CD4-positive, alpha-beta T cell treated with Interleukin-1 beta for 1 hour (primary cell): ENCODE data around the gene PRXL2A.
"Not testable (repeated sequence)": the region's sequence is repeated elsewhere in the genome, so short reads cannot be mapped to it uniquely, and the experiment has no call there.

Experiments
- DNase-seq, 2 donors: peaks; one replicate each; pipeline ENCODE4 v3.0.0-alpha.2; 2020 to 2022

The PRXL2A gene, protein sequence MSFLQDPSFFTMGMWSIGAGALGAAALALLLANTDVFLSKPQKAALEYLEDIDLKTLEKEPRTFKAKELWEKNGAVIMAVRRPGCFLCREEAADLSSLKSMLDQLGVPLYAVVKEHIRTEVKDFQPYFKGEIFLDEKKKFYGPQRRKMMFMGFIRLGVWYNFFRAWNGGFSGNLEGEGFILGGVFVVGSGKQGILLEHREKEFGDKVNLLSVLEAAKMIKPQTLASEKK

DNA sequence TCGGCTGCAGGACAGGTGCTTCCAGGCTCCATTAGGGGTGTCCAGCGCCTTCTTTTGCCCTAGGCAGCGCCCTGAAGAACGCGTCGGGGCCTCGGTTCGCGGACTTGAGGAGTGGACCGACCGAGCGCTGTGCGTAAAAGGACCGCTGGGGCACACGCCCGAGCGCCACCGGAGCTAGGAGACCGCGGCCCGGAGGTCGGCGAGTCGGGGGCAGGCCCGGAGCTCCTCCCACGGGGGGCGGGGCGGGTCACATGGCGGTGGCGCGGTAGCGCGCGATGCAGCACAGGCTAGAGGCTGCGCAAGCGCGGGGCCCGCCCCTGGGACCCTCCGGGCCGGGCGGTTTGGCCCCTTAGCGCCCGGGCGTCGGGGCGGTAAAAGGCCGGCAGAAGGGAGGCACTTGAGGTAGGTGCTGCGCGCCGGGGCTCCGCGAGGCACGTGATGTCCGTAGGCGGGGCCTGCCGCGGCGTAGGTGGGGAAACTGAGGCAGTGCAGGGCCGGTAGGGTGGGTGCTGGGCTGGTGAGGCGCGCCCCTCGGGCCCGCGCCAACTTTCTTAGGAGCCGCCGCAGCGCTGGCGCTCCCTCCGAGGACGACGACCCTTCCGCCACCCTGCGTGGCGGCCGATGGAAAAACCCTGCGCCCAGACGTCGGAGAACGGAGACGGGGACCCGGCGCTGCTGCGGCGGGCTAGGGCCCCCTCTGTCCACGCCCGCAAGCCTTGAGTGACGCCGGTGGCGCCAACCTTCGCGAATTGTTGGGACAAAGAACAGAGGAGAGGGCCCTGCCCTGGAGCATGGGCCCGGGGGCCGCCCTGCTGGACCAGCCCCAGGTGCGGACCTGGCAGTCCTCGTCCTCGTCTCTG lies at the start of gene PRXL2A:
TSS of gene PRXL2A (plus strand) at position 310 of the 860 bp plus-strand sequence. CDS start 11,917 bp downstream, outside the sequence.
- peak; percentile 77 to 80 for DNase-seq

DNA sequence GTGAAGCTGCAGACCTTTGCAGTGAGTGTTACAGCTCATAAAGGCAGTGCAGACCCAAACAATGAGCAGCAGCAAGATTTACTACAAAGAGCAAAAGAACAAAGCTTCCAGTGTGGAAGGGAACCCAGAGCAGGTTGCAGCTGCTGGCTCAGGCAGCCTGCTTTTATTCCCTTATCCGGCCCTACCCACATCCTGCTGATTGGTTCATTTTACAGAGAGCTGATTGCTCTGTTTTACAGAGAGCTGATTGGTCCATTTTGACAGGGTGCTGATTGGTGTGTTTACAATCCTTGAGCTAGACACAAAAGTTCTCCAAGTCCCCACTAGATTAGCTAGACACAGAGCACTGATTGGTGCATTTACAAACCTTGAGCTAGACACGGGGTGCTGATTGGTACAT lies 49.4 kb upstream of the PRXL2A start:
- DNase-seq: not testable (repeated sequence)

DNA sequence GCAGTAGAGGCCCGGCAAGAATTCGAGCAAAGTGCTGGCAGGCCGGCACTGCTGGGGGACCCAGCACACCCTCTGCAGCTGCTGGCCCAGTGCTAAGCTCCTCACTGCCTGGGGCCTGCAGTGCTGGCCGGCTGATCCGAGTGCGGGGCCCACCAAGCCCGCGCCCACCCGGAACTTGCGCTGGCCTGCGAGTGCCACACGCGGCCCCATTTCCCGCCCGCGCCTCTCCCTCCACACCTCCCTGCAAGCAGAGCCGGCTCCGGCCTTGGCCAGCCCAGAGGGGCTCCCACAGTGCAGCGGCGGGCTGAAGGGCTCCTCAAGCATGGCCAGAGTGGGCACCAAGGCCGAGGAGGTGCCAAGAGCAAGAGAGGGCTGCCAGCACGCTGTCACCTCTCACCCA lies 48.7 kb upstream of the PRXL2A start:
- DNase-seq: no peak

DNA sequence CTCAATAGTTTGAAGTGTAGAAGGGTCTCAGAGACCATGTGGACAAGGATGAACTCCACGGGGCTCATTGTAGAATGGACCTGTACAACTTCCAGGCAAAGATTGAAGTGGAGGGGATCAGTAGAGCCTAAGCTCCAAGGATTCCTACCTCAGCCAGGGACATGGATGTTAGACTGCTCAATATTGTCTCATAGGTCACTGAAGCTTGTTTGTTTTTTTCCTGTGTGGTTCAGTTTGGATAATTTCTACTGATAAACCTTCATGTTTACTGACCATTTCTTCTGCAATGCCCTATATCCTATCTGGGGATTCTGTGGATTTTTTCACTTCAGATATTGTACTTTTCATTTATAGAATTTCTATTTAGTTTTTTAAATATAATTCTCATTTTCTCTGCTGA lies 42.8 kb upstream of the PRXL2A start:
- no peak for DNase-seq

DNA sequence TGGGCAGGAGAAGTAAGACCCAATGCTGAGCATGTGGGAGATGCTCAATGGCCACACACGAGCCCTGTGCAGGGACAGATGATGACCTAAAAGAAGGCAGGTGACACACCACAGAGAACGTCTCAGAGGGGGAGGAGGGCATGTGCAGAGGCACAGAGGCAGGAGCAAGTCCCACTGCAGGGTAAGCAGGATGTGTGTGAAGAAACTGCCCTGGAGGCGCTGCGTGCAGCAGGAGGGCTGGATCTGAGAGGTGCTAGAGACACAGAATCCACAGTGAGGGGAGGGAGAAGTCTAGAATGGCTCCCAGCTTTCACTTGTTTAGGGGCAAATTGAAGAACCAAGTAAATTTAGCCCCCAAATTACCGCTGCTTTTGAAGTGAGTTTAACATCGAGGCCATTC lies 36.9 kb upstream of the PRXL2A start:
- no peak for DNase-seq

DNA sequence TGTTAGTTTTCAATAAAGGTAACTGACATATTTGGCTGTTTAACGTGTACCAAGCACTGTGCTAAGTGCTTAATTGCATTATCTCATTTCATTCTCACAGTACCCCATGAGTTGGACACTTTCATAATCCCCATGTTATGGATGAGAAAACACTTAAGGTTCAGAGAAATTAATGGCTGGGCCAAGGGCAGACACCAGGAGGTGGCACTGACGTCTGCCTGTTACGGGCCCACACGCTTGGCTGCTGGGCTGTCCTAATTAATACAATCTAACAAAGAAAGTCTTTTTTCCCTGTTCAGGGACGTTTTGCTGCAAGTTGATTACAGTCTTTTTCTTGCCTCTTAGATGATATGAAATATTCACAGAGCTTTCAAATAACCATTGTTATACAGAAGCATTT lies 35.7 kb upstream of the PRXL2A start:
- DNase-seq: no peak

DNA sequence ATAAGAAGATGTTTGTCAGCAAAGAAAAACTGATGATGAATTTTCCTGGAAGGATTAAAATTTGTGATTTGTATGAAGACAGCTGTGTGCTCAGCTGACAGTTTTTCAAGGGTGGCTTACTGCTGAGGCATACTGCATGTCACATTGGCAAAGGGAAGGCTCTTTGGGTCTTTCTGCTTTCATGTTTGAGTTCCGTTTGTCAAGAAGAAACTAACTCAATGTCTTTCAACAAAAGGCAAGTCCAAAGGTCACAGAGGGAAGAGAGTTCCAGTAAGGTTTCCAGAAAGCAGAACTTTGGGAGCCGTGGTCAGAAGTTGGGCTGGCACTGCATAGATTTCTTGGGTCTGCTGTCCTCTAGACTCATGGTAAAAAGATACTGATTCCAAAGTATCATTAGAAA lies 34.8 kb upstream of the PRXL2A start:
- no peak for DNase-seq

DNA sequence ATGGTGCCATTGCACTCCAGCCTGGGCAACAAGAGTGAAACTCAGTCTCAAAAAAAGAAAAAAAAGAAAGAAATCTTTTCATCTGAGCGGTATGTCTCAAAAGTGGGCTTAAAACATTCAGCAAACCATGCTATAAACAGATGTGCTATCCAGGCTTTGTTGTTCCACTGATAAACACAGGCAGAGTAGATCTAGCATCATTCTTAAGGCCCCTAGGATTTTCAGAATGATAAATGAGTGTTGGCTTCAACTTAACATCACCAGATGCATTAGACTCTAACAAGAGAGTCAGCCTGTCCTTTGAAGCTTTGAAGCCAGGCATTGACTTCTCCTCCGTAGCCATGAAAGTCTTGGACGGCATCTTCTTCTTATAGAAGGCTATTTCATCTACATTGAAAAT lies 28.6 kb upstream of the PRXL2A start:
- DNase-seq: no peak

DNA sequence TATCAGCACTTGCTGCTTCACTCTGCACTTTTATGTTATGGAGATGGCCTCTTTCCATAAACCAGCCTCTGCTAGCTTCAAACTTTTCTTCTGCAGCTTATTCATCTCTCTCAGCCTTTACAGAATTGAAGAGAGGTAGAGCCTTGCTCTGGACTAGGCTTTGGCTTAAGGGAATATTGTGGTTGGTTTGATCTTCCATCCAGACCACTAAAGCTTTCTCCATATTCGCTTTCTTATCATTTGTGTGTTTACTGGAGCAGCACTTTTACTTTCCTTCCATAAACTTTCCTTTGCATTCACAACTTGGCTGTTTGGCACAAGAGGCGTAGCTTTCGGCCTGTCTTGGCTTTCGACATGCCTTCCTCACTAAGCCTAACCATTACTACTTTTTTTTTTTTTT lies 28.2 kb upstream of the PRXL2A start:
- no peak for DNase-seq

DNA sequence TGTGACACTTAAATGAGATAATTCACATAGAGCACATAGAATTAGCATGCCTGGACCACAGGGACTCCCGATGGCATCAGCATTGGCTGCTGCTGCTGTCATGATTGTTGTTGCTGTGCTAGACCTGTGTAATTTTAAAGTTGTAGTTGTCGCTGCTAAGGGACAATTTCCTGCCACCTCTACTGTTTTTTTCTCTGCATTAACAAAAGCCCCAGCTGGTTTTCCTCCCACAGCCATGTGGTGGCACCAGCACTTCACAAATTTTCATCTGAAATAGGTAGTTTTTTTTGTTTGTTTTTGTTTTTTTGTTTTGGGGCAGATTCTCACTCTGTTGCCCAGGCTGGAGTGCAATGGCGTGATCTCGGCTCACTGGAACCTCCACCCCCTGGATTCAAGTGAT lies 25.4 kb upstream of the PRXL2A start:
- peak; percentile 54 for DNase-seq

DNA sequence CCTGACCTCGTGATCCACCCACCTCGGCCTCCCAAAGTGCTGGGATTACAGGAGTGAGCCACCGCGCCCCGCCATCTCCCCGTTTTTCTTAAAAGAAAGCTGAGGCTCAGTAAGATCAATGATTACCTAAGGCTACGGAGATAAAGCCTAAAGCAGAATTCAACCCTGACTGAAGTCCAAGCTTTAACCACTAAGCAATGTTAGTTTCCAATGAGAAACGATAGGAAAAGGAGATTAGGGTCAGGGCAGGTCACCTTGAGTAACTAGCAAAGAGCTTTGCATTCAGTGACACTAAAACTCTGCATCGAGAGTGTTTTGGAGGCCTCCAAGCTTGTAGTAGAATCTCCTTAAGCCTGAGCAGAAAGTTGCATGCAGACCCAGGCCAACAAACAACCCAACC lies 17.6 kb upstream of the PRXL2A start:
- no peak for DNase-seq

DNA sequence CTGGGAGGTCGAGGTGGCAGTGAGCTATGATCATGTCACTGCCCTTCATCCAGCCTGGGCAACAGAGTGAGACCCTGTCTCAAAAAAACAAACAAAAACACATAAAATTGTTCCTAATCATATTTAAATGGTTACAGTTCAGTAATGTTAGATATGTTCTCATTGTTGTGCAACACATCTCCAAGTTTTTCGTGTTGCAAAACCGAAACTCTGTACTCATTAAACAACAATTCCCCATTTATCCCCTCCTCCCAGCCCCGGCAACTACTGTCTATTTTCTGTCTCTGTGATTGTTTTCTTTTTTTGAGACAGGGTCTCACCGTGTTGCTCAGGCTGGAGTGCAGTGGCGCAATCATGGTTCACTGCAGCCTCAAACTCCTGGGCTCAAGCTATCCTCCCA lies 16.1 kb upstream of the PRXL2A start:
- DNase-seq: no peak

DNA sequence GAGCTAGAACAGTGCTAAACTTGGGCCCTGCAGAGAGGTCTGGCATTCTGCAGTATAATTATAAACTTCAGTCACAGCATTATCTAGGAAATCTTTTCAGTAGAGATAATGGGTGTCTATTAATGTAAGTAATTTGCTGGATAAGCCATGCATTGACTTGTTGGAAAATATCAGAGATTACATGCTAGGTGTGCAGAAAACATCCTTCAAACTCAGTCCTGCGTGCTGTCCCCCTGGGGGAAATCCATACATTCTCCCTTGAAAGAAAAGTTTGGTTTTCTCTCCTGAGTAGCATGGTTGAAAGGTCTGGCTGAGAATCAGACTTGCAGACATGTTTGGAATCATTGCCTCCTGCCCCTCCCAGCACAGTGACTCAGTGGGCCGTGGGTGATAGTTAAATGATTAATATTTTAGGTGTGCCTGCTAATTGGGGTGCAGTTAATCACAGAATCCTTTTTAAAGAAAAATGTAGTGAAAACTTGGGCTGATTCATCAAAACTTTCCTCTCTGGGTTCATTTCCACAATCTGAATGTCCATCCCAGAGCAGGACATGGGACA lies 13.9 kb upstream of the PRXL2A start:
- DNase-seq: no peak

DNA sequence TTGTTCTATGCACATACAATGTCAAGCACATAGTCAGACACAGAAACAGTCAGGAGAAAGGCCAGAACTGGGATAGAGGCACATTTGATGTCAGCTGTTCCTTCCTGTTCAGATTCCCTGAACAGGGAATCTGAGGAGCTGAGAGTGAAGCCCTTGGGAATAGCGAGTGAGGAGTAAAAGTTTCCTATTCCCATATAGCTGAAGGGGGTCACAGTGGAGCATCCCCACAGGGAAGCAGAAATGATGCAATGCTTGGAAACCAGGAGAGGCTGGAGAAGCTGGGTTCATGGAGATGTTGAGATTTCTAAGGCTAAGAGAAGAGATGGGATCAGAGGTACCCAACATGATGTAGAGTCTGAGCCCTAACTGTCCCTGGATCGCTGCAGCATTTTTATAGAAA lies 11.3 kb upstream of the PRXL2A start:
- no peak for DNase-seq

DNA sequence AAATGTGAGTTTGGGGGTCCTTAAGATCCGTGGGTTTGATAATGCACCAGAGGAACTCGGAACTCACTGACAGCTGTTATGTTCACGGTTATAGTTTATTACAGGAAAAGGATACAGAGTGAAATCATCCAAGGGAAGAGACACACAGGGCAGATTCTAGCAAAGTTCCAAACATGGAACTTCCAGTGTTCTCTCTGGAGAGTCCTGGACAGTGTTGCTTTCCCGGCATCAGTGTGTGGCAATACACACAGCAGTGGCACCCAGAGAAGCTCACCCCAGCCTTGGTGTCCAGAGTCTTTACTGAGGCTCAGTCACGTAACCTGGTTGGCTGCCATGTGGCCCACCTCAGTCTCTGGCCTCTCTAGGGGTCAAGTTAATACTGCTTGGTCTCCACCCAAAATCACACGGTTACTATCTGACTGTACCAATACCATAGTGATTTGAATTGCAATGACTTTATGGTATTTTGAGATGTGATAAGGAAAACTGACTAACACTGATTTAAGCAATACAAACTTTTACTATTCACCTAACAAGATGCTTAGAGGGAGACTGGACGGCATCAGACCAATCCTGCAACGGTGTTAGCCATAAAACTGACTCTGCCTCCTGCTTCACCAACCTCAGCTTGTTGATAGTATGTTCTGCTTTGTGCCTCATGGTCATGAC lies 8.1 kb upstream of the PRXL2A start:
- DNase-seq: no peak

DNA sequence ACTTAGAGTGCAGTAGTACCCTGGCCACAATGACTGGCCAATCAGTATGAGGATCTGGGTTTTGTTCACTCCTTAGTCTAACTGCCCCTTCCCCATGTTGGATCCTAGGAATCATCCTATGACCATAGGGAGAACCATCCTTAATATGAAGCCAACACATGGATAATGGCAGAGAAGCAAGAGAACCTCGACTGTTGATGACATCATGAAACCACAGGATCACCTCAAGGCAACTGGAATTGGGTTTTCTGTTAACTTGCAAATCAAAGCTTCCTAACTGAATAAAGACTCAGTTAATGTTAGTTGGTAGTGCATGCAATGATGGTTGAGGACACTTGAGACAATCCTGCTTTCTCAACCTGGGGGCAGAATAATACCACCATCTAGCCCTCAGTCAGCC lies 3.3 kb upstream of the PRXL2A start:
- no peak for DNase-seq

DNA sequence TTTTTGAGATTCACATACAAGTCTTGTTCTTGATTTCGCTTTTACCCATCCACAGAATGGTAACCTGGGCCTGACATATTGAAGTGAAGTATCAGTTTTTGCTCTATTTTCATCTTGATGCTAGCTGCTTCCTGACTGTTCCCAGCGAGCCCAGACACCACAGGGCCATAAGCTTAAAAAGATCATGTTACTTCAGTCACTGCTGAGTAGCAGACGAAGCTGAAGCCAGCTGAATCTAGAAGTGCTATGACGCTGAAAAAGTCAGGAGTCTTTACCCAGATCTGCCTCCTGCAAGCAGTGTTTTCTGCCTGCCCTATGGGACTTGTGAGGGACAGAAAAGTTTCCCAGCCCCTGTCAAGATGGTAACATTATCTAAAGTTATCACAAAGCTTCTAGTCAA lies 2.7 kb upstream of the PRXL2A start:
- no peak for DNase-seq

DNA sequence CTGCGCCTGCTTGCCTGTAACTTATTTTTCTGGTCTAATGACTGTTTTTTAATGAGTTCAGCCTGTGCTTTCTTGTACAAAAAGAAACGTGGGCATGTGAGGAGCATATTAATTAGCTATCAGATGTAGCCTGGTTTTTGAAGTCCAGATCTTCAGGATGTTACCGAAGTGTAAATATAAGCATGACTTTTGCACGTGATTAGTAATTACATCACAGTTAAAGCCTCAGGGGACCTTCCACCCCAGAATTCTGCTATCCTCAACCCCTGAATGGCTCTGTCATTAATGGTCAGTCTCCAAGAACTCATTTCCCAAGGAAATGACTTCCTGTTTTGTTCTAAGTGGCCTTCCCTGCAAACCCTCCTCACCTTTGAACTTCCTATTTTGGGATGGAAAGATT lies 2.1 kb upstream of the PRXL2A start:
- DNase-seq: no peak

DNA sequence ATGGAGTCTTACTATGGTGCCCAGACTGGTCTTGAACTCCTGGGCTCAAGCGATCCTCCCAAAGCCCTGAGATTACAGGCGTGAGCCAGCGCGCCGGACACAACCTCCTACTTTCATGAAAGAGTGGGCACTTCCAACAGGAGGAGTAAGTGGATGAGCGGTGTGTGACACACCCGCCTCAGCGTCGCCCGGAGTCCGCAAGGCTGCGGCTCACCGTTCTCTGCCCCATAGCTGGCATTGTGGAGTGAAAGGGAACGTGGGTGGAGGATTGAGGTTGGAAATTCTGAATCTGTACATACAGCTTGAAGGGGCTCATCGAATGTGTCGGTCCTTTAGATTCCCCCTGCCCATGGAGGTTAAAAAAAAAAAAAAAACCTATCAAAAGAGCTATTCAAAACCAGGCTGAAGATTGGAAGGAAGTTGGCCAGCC lies 524 bp upstream of the PRXL2A start:
- no peak for DNase-seq

DNA sequence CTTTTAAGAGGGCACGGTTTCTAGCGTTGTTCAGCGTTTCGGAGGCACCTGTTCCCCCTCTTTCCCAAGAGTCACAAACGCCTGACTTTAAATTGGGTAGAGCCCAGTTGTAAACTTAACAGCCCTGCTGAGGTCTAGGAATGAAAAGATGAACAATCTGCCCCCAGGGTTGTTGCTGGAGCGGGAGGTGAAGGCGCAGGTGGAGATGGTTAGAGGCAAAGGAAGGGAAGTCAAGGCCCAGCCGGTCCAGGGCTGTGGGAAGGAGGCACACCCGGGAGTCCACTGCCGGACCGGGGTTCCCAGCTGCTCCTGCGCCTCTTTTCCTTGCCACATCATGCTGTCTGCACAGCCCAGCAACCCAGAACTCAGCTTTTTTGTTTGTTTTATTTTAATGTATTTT lies 770 bp downstream of the PRXL2A start:
- DNase-seq: no peak

DNA sequence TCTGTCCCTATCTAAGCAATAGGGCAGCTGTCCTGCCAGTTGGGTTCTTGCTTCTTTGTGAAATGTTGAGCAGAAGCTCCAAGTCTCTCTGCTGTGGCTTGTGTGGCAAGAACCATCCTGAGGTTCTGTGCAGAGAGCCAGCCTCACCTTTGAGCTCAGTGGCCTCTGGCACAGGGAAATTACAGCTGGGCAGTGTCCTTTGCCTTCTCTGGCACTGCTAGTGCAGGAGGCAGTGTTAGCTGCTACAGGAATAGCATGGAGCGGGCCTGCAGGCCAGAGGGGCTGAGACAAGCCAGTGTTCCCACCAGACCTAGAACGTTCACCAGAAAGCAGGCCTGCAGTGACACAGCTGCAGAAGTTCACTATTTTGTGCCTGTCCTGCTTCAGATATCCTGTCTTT lies 1.8 kb downstream of the PRXL2A start:
- DNase-seq: no peak

DNA sequence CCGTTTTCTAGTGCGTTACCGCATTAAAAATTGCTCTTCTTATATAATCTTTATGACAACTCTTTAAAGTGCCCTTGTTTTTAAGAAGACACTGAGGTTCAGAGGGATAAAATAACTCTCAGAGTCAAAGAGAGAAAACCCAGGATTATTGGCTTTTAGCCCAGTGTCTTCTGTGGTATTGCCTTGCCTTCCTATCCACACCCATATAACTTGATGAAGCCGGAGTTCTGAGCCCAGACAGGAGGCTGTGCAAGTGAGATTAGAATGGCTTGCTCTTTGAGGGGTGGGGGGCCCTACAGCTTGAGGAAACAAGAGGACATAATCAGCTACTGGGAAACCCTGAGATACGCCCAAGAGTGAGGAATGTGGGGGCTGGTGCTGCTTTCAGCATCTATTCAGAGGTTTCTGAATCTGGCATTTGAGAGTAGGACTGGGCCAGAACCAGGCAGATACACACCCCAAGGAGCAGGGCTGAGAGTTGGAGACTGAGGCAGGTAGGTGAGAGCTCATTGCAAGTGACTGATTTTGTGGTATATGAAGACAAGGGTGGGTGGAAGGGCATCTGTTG lies 2.3 kb downstream of the PRXL2A start:
- DNase-seq: no peak

DNA sequence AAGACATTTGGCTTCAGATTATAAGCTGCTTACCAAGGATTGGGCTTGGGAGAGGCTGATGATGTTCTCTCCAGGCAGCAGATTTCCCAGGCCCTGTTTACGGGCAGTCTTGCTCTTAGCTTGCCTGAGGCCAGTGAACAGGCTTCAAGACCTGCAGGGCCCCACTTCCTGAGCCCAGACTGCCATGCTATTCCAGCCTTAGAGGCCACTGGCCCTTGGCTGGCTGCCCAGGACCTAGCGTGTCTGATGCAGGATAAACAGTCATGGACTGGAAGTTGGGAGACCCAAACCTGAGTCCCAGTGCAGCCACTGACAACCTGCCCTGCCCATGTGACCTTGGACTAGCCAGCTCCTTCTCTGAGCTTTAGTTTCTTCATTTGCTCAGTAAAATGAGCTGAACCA lies 2.9 kb downstream of the PRXL2A start:
- no peak for DNase-seq
